A673 (cell line): Measurements from ENCODE around the gene AKR1A1. TPM values are rescaled to one million over a fixed set of nuclear protein-coding genes. Genes with fewer than 3 reads are reported as not detected.

Source experiments
- BruUV-seq: library from RNA; stranded (reverse); fragments of 400-500 nt; replicated peaks from 2 replicates; lab custom pipeline; 2021; lab: Mats Ljungman, UMichigan
- CTCF ChIA-PET: fragments of 300-600 bp; sonication (Branson Sonifier 250); formaldehyde crosslinking; loops from one replicate; lab custom pipeline; 2022; ENCODE audit warnings: antibody characterized with exemption; lab: Charles Lee
- POLR2A ChIA-PET: fragments of 300-600 bp; sonication (Branson Sonifier 250); formaldehyde crosslinking; loops from one replicate; lab custom pipeline; 2022; ENCODE audit warnings: antibody characterized with exemption; ENCODE audit not compliant: low non-redundant PET; lab: Charles Lee
- DNase-seq: peaks from one replicate; pipeline ENCODE4 v3.0.0-alpha.2; 2015; ENCODE audit warnings: low spot score
- H3K27ac ChIP-seq: fragments of 200-600 bp; sonication (generic); 2 replicates; pipeline ENCODE4 v1.5.1; 2016; ENCODE audit warnings: mixed run types, low read depth, mild to moderate bottlenecking, mixed read lengths, antibody characterized with exemption, low read length; ENCODE audit not compliant: poor library complexity, severe bottlenecking
- H3K27me3 ChIP-seq: fragments of 200-600 bp; sonication (generic); replicated peaks from 2 replicates; pipeline ENCODE4 v1.6.1; 2017; ENCODE audit warnings: mixed run types, low read depth, mild to moderate bottlenecking, mixed read lengths, antibody characterized with exemption, low read length; ENCODE audit not compliant: insufficient read depth, poor library complexity
- H3K36me3 ChIP-seq: fragments of 200-600 bp; sonication (generic); 2 replicates; pipeline ENCODE4 v1.6.1; 2016; ENCODE audit warnings: mixed run types, mild to moderate bottlenecking, mixed read lengths, antibody characterized with exemption, low read length; ENCODE audit not compliant: insufficient read depth, poor library complexity, severe bottlenecking
- H3K4me1 ChIP-seq: fragments of 200-600 bp; sonication (generic); 2 replicates; pipeline ENCODE4 v1.6.1; 2017; ENCODE audit warnings: mixed run types, mild to moderate bottlenecking, mixed read lengths, antibody characterized with exemption, low read length; ENCODE audit not compliant: insufficient read depth, poor library complexity, severe bottlenecking
- H3K4me3 ChIP-seq: fragments of 200-600 bp; sonication (generic); 2 replicates; pipeline ENCODE4 v1.5.1; 2016; ENCODE audit warnings: low read depth, mixed run types, mild to moderate bottlenecking, mixed read lengths, low read length; ENCODE audit not compliant: poor library complexity, severe bottlenecking
- H3K9me3 ChIP-seq: fragments of 200-600 bp; sonication (generic); 2 replicates; pipeline ENCODE4 v1.6.1; 2016; ENCODE audit warnings: mixed run types, low read depth, mild to moderate bottlenecking, mixed read lengths, antibody characterized with exemption, low read length; ENCODE audit not compliant: poor library complexity, severe bottlenecking
- EZH2 ChIP-seq: fragments of 200-600 bp; sonication (generic); IDR thresholded peaks from 2 replicates; pipeline ENCODE4 v1.6.1; 2017; ENCODE audit warnings: borderline replicate concordance, low read depth, mild to moderate bottlenecking, mixed read lengths, antibody characterized with exemption, low read length; ENCODE audit not compliant: poor library complexity, severe bottlenecking
- intact Hi-C: fragments of 100-400 bp; cut with micrococcal nuclease; formaldehyde crosslinking; loops from one replicate; pipeline ENCODE4 v1.10.0; 2022; ENCODE audit not compliant: unreplicated experiment
- total RNA-seq: library from RNA; stranded (reverse); gene quantifications from 2 replicates; pipeline ENCODE4 v1.2.3, GENCODE V29; 2021
- TF ChIP-seq, protein P1 (sequence below): fragments of 300-800, 200-600 bp; sonication (generic); conservative IDR thresholded peaks from 2 replicates; pipeline ENCODE4 v1.5.1; 2017; ENCODE audit warnings: low read depth, mild to moderate bottlenecking, antibody characterized with exemption, low read length, moderate library complexity, mixed read lengths

Gene AKR1A1
- total RNA-seq, 1 experiment from 2014 or later, result 183 TPM

DNA sequence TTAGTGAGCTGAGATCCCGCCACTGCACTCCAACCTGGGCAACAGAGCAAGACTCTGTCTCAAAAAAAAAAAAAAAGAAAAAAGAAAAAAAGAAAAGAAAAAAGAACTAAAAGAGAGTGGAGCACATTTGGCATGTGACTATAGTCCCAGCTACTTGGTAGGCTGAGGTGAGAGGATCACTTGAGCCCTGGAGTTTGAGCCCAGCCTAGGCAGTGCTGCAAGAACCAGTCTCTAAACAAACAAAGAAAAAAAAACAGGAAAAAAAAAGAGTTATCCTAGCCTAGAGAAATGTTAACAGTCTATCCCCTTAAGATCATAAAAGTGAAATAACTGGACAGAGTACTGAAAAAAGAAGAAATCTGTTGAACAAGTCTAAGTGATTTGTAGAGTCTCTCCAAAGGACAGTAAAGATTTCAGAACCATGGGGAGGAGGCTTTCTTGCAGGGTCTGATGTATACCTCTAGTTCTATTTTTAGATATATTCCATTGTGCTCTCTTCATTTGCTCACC lies 24.4 kb upstream of the AKR1A1 start:
- no peak for DNase-seq
- ChIA-PET POLR2A (no interaction called here), CTCF (no interaction called here)
- no peaks in the 10 kb centered on the region for H3K9me3 ChIP-seq
- H3K4me1 ChIP-seq, result peaks cover 9% of the 10 kb centered on the region
- H3K27me3 ChIP-seq, result no peaks in the 10 kb centered on the region
- H3K4me3 ChIP-seq, result no peak overlapping the region
- no TSS peak for BruUV-seq
- TF ChIP-seq, protein P1, sequence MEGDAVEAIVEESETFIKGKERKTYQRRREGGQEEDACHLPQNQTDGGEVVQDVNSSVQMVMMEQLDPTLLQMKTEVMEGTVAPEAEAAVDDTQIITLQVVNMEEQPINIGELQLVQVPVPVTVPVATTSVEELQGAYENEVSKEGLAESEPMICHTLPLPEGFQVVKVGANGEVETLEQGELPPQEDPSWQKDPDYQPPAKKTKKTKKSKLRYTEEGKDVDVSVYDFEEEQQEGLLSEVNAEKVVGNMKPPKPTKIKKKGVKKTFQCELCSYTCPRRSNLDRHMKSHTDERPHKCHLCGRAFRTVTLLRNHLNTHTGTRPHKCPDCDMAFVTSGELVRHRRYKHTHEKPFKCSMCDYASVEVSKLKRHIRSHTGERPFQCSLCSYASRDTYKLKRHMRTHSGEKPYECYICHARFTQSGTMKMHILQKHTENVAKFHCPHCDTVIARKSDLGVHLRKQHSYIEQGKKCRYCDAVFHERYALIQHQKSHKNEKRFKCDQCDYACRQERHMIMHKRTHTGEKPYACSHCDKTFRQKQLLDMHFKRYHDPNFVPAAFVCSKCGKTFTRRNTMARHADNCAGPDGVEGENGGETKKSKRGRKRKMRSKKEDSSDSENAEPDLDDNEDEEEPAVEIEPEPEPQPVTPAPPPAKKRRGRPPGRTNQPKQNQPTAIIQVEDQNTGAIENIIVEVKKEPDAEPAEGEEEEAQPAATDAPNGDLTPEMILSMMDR, result no peak
- TF ChIP-seq EZH2, result no peak
- H3K36me3 ChIP-seq, result no peaks in the 10 kb centered on the region
- intact Hi-C loops, result no loop called here
- no peak overlapping the region for H3K27ac ChIP-seq

DNA sequence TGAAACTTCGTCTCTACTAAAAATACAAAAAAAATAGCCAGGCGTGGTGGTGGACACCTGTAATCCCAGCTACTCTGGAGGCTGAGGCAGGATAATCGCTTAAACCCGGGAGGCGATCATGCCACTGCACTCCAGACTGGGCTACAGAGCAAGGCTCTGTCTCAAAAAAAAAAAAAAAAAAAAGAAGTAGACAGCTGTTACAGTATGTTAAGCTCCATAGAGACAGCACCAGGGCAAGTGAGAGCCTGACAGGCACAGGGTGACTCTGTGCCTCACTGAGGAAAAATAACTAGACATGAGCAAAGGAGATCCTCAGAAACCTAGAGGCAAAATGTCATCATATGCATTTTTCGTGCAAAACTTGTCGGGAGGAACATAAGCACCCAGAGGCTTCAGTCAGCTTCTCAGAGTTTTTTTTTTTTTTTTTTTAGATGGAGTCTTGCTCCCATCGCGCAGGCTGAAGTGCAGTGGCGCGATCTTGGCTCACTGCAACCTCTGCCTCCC lies 19.9 kb upstream of the AKR1A1 start:
- Histone ChIP-seq H3K9me3 (no peaks in the 10 kb centered on the region), H3K36me3 (no peaks in the 10 kb centered on the region), H3K4me1 (no peaks in the 10 kb centered on the region), H3K4me3 (no peak overlapping the region), H3K27ac (no peak overlapping the region), H3K27me3 (no peaks in the 10 kb centered on the region)
- intact Hi-C loops, result no loop called here
- POLR2A ChIA-PET, result no interaction called here
- DNase-seq, result no peak
- CTCF ChIA-PET, result no interaction called here
- BruUV-seq, result no TSS peak
- TF ChIP-seq EZH2, result no peak
- TF ChIP-seq, protein P1, result no peak

DNA sequence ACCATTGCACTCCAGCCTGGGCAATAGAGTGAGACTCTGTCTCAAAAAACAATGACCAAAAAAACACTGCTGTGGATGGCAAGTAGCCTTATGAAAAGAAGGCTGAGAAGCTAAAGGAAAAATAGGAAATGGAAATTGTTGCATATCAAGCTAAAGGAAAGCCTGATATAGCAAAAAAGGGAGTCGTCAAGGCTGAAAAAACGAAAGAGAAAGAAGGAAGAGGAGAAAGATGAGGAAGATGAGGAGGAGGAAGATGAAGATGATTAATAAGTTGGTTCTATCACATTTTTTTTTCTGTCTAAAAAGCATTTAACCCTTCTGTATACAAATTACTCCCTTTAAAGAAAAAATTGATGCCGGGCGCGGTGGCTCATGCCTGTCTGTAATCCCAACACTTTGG lies 18.8 kb upstream of the AKR1A1 start:
- Histone ChIP-seq H3K9me3 (no peaks in the 10 kb centered on the region), H3K4me3 (no peak overlapping the region), H3K4me1 (no peaks in the 10 kb centered on the region), H3K36me3 (no peaks in the 10 kb centered on the region), H3K27me3 (no peaks in the 10 kb centered on the region), H3K27ac (no peak overlapping the region)
- ChIA-PET POLR2A (no interaction called here), CTCF (no interaction called here)
- BruUV-seq, result no TSS peak
- no peak for TF ChIP-seq EZH2
- TF ChIP-seq, protein P1, result no peak
- no peak for DNase-seq
- intact Hi-C loops, result no loop called here
